HepG2 (cell line): ENCODE results near the gene EIF4A3. TPM values are rescaled to one million over a fixed set of nuclear protein-coding genes. Genes with fewer than 3 reads are reported as not detected.

Experiments
- ARNT ChIP-seq: fragments of 450-650 bp; IDR thresholded peaks from 2 replicates; pipeline ENCODE4 v1.6.1; 2017
- MED13 ChIP-seq: sonication (generic); formaldehyde crosslinking; IDR thresholded peaks from 2 replicates; pipeline ENCODE4 v1.5.0; 2020; ENCODE audit warnings: missing genetic modification reagents
- MIXL1 ChIP-seq: IDR thresholded peaks from 2 replicates; pipeline ENCODE4 v1.6.1; 2016
- NFRKB ChIP-seq: fragments of 450-650 bp; IDR thresholded peaks from 2 replicates; pipeline ENCODE4 v1.6.1; 2017
- ZNF224 ChIP-seq: sonication (generic); formaldehyde crosslinking; IDR thresholded peaks from 2 replicates; pipeline ENCODE4 v1.5.0; 2020; ENCODE audit warnings: mild to moderate bottlenecking, missing genetic modification reagents
- ZNF563 ChIP-seq: sonication (generic); formaldehyde crosslinking; IDR thresholded peaks from 2 replicates; pipeline ENCODE4 v1.8.0; 2022; ENCODE audit warnings: mild to moderate bottlenecking, moderate library complexity, missing genetic modification reagents
- polyA plus RNA-seq, 8 experiments: library from polyadenylated mRNA; depleted of rRNA in 3 of 8; stranded (reverse) in 7 of 8; unstranded in 1 of 8; fragments of >200 nt; fragmentation: Illumina TruSeq in 4 of 8; extraction: Trizol in 4 of 8; gene quantifications; 2 replicates each; pipeline versions ENCODE4 v1.2.1 to v1.2.3, GENCODE V29; 2011 to 2016; ENCODE audit warnings: low read depth in 4 of 8, missing spikeins in 1 of 8, mixed read lengths in 1 of 8; ENCODE audit not compliant: insufficient read depth in 1 of 8
- total RNA-seq, 5 experiments: library from RNA; depleted of rRNA; stranded (reverse); fragments of >200 nt; fragmentation: Illumina TruSeq; extraction: Trizol; gene quantifications; 2 replicates each; pipeline ENCODE4 v1.2.3, GENCODE V29; 2016; ENCODE audit warnings: low read depth in 1 of 5
- TF ChIP-seq, protein P1 (sequence below): sonication (generic); formaldehyde crosslinking; IDR thresholded peaks from 2 replicates; pipeline ENCODE4 v1.4.0; 2020; ENCODE audit warnings: mild to moderate bottlenecking, missing genetic modification reagents
- TF ChIP-seq, protein P2 (sequence below): sonication (generic); formaldehyde crosslinking; IDR thresholded peaks from 2 replicates; pipeline ENCODE4 v1.5.1; 2020; ENCODE audit warnings: mild to moderate bottlenecking, missing genetic modification reagents, moderate library complexity

EIF4A3 gene
- total and polyA plus RNA-seq, 2 of the 13 experiments (the other 11 are each of a cell fraction or from before 2014, with no cell fraction given), result 145 to 187 TPM

DNA sequence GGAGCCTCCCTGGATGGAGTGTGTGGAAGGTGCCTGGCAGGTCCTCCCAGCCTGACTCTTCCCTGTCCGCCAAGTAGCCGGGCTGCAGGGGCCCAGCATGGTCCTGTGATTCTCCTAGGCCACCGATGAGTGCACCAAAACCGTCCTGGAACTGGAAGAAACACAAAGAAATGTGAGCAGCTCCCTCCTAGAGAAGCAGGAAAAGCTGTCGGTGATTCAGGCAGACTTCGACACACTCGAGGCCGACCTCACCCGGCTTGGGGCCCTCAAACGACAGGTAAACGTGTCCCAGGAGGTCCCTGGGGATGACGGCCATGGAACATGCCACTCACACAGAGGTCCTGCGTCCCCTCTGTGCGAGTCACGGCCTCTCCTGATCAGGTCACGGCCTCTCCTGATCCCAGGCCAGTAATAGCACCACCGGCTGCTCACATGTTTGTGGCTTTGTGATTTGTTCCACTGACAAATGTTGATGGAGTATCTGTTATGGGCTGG lies 49.8 kb downstream of the EIF4A3 start (continued):
- TF ChIP-seq, protein P1, sequence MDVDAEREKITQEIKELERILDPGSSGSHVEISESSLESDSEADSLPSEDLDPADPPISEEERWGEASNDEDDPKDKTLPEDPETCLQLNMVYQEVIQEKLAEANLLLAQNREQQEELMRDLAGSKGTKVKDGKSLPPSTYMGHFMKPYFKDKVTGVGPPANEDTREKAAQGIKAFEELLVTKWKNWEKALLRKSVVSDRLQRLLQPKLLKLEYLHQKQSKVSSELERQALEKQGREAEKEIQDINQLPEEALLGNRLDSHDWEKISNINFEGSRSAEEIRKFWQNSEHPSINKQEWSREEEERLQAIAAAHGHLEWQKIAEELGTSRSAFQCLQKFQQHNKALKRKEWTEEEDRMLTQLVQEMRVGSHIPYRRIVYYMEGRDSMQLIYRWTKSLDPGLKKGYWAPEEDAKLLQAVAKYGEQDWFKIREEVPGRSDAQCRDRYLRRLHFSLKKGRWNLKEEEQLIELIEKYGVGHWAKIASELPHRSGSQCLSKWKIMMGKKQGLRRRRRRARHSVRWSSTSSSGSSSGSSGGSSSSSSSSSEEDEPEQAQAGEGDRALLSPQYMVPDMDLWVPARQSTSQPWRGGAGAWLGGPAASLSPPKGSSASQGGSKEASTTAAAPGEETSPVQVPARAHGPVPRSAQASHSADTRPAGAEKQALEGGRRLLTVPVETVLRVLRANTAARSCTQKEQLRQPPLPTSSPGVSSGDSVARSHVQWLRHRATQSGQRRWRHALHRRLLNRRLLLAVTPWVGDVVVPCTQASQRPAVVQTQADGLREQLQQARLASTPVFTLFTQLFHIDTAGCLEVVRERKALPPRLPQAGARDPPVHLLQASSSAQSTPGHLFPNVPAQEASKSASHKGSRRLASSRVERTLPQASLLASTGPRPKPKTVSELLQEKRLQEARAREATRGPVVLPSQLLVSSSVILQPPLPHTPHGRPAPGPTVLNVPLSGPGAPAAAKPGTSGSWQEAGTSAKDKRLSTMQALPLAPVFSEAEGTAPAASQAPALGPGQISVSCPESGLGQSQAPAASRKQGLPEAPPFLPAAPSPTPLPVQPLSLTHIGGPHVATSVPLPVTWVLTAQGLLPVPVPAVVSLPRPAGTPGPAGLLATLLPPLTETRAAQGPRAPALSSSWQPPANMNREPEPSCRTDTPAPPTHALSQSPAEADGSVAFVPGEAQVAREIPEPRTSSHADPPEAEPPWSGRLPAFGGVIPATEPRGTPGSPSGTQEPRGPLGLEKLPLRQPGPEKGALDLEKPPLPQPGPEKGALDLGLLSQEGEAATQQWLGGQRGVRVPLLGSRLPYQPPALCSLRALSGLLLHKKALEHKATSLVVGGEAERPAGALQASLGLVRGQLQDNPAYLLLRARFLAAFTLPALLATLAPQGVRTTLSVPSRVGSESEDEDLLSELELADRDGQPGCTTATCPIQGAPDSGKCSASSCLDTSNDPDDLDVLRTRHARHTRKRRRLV (CRISPR knock-in tag), result no peak
- TF ChIP-seq MIXL1 (CRISPR knock-in tag) (no peak), NFRKB (no peak), ZNF563 (CRISPR knock-in tag) (peak; percentile 39; the same call in 1 of the 2 replicates), ARNT (no peak), MED13 (no peak), ZNF224 (CRISPR knock-in tag) (no peak)
- TF ChIP-seq, protein P2, sequence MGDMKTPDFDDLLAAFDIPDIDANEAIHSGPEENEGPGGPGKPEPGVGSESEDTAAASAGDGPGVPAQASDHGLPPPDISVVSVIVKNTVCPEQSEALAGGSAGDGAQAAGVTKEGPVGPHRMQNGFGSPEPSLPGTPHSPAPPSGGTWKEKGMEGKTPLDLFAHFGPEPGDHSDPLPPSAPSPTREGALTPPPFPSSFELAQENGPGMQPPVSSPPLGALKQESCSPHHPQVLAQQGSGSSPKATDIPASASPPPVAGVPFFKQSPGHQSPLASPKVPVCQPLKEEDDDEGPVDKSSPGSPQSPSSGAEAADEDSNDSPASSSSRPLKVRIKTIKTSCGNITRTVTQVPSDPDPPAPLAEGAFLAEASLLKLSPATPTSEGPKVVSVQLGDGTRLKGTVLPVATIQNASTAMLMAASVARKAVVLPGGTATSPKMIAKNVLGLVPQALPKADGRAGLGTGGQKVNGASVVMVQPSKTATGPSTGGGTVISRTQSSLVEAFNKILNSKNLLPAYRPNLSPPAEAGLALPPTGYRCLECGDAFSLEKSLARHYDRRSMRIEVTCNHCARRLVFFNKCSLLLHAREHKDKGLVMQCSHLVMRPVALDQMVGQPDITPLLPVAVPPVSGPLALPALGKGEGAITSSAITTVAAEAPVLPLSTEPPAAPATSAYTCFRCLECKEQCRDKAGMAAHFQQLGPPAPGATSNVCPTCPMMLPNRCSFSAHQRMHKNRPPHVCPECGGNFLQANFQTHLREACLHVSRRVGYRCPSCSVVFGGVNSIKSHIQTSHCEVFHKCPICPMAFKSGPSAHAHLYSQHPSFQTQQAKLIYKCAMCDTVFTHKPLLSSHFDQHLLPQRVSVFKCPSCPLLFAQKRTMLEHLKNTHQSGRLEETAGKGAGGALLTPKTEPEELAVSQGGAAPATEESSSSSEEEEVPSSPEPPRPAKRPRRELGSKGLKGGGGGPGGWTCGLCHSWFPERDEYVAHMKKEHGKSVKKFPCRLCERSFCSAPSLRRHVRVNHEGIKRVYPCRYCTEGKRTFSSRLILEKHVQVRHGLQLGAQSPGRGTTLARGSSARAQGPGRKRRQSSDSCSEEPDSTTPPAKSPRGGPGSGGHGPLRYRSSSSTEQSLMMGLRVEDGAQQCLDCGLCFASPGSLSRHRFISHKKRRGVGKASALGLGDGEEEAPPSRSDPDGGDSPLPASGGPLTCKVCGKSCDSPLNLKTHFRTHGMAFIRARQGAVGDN, result peak; percentile 77
